Measurements from ENCODE around the gene XYLT1.
"Not testable (repeated sequence)": the region's sequence is repeated elsewhere in the genome, so short reads cannot be mapped to it uniquely, and the experiment has no call there.

The XYLT1 gene

DNA sequence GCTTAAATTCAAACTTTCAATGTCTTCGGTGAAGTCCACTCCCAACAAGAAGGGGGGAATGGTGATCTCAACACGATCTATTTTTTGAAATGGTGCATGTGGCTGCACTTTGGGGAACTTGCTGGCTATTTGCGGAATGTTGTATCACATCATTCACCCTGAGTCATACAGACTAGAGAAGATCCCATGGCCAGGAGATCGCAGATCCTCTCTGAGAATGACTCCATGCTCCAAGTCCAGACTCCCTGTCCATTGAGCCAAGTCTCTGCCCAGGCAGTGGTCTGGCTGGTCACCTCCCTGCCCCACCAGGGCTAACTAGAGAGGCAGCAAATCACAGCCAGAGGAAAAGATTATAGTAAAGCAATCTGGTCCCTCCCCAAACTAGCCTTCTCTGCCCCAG lies 120.6 kb downstream of the XYLT1 start:
- no peak for DNase-seq

DNA sequence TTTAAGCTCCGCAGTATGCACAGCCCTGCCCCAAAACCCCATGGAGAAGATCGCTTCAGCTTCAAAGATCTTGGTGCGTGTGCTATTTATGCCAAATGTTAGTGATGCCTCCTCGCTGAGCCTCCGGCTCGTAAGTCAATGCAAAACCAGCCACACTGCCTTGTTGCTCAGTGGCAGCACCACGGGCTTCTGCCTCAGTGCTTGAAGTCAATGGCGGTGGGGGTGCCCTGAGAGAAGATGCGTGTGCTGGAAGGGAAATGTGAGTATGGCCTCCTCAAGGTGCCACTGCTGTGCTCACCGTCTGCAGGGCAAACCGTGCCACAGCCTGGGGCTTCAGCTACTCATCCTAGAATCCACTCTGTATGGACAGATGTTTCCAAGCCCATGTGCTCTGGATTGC lies 121.9 kb downstream of the XYLT1 start:
- no peak for DNase-seq

DNA sequence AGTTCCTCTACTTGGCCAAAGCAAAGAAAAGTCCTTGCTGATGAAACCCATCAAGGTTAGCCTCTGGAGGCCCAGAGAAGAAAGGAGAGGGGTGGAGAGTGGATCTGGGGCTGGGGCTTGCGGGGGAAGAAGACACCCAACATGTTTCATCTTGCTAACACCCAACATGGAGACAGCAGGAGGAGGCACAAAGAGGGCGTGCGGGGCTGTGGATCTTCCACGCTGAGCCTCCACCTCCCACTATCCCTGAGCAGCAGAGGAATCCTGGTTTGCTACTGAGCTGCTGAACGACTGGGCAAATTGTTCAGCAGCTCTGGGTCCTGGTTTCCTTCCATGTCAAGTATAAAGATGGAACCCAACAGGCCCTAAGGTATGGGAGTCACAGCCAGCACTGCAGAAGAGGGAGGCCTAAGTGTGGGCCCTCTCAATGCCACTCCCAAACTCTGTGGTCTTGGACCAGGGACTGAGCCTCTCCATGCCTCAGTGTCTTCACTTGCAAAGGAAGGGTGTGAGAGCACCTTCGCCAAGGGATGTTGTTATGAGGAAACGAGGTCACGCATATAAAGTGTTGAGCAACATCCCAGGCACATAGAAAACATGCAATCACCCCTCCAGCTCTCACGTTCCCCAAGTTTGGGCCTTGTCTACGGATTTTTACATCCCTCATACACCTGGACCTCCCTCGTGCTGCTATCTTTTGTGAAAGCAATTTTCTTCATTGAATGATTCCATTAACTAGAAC lies 122.5 kb downstream of the XYLT1 start:
- DNase-seq = no peak

DNA sequence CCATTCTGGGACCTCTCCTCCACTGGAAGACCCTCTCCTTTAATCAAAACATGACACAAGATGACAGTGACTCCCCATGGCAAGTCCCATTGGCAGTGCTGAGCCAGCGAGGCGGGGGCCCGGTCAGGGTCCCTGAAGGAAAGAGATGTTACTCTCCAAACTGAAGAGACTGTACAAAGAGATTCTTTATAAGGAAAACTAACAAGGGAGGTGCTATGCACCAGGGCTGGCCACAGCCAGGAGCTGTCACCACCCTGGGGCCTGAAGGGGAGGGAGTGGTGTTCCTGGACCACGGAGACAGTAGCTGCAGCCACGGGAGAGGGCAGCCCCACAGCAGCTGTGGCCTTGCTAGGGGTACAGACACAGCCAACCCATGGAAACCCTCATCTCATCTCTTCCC lies 123.1 kb downstream of the XYLT1 start:
- DNase-seq = no peak

DNA sequence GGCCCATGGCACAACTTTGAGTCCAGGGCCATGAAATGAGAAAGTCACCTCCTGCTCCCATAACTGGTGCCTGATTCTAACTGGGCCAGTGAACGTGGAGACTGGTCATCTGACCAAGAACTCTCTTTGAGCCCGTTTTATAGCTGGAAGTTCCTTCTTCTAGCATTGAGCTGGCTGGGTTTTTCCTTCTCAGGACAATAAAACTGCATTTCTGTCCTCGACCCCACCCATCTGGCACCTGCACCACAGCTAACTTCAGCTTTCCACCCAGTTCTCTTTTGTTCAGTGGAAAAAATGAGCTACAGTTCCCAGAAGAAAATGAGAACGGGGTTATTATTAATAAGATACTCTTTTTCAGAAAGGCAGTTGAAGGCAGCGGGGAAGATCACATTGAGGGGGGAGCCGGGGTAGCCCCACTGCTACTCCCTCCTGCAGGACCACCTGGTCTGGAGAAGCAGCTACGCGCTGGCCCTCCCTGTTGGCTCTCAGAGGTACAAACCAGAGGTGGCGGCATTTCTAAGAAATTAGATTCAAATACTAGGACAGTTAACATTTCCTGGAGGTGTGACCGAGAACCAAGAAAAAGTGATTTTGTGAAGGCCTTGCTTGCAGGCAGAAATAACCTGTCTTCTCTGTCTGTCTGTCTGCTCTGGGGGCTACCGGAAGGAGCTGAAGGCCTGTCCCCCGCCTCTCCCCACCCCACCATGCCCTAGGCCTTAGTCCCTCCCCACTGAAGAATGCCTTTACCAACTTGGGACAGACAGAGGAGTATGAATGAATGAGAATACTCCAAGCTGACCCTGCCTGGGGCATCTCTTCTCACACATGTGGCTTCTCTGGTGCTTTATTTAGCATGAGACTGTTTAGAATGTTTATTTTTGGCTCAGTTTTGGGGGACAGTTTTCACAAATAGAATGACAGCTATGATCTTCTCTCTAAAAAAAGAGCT lies 123.9 kb downstream of the XYLT1 start:
- no peak for DNase-seq

DNA sequence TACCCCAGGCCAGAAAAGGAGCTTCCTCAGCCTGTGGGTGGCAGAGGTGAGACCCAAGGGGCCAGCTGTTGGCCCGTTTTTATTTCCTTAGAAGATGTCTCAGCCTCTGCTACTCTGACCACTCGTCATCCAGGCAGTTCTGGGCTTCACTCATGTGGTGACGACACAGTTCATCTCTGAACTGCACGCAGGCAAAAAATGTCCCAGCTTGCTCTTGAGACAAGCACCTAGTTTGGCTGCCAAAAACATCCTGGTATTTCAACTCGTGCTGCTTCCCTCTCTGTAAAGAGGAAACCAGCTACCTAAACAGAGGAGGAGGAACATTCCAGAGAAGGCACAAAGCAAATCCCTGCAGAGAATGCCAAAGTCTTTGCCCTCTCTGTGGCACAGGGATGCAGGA lies 125.7 kb downstream of the XYLT1 start:
- DNase-seq = no peak

DNA sequence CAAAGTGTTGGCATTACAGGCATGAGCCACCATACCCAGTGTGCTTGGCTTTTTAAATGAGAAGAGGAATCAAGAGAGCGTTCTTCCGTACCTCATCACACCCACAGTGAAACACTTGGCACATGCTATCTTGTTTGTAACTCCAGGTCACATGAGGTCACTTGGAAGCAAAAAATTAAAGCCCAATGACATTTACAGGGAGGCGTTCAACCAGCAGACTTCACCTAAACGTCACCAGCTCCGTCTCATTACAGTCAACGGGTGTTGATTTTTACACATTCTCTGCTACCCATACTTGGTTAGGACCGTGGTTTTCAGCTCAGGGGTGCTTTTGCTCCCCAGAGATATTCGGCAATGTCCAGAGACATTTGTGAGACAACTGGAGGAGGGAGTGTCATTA lies 127.0 kb downstream of the XYLT1 start:
- no peak for DNase-seq

DNA sequence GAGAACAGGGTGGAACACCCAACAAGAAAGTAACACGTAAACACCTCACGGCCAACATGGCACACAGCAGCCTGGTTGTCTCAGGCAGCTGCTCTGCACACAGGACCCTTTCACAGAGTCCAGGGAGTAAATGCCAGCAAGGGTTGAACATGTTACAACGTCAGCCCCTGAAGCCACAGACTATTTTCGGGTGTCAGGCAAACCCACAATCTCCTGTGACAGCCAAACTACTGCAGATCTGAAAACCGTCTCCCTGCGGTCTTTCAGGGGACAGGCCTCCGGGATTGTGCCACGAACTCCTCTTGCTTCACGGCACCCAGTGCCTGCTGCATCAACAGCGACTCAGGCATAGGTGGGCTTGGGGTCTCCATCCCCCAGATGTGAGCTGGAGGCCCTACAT lies 127.7 kb downstream of the XYLT1 start:
- DNase-seq = peak; percentile 26

DNA sequence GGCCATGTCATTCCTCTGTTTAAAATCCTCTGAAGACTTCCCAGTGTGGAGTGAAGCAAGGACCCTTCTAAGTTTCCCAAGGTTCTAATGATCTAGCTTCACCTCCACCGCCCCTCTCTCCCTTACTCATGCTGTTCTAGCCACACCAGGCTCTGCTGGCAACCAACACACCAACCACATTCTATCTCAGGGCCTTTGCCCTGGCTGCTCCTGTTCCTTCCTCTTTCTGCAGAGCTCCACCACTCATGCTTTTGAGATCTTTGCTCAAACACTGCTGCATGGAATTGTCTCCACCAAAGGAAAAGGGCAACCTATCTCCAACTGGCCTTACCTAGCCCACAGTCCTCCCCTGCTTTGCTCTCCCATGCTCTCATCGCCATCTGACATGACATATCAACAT lies 128.7 kb downstream of the XYLT1 start:
- no peak for DNase-seq

DNA sequence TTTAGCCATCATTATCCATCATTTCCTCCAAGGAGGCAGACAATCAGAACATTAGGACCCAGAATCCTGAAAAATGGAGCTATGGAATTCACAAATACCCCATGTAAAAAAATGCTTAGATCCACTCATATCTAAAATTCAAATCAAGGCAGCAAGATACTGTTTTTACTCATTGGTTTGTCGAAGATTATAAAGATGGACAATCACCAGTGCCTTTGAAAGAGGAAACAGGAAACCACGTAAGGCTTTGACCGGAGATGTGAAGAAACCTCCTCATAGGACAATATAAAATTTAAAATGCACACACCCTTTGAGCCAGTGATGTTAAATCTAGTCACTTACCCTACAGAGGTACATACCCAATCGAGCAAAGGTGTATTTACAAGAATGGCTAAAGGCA lies 130.0 kb downstream of the XYLT1 start:
- DNase-seq = no peak

DNA sequence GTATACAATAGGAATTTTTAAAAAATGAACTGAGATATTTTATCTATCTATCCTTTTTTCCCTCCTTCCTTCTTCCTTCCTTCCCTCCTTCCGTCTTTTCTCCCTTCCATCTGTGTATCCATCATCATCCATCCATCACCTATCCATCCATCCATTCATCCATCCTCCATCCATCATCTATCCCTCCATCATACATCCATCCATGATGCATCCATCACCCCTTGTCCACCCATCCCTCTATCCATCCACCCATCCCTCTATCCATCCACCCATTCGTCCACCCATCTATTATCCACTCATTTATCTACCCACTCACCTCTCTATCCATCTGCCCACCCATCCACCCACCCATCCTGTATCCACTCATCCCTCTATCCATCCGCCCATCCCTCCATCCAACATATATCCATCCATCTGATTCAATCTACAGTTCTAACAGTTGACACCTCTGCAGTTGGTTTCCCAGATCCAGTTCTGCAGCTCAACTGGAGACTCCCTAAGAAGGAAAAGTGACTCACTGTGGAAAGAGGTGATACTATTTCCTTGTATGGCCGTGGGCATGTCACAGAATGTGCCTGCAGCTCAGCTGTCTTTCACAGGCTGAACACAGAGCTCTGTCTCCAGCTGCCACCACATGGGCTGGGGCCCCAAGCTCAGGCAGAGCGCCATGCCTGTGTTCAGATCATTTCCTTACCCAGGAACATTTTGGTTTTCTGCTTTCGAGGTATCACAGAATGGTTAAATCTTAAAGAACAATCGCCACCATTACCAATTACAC lies 130.8 kb downstream of the XYLT1 start:
- DNase-seq = no peak

DNA sequence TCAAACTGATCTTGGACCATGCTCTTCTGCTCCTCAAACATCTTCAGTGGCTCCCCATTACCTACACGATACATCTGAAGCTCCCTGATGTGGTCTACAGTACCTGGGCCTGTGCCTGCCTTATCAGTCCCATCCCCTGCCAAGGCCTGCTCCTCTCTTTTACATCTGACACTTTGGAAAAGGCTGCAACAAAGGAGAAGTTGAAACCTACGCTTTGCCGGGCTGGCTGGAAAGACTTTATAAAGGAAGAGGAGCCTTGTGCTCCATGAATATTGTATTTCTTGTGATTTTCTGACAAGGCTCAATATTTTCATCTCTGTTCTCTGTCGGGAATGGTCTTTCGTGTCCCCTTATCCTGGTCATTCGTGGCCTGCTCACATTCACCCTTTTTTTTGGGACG lies 132.5 kb downstream of the XYLT1 start:
- no peak for DNase-seq

DNA sequence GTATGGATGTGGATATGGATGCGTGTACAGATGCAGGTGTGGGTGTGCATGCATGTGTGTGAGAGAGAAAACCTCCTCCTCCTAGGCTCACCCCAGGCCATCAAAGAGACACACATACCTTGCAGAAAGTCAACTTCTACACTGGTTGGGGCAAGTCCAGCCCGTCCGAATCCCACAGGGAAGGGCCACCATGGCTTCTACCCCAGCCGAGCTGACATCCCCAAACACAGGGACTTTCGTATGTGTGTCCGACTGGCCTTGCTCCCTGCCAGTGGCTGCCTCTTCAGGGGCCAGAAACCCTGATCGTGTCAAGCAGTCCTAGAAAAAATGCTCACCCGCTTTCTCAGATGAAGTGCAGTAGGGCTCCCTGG lies 134.2 kb downstream of the XYLT1 start:
- no peak for DNase-seq

DNA sequence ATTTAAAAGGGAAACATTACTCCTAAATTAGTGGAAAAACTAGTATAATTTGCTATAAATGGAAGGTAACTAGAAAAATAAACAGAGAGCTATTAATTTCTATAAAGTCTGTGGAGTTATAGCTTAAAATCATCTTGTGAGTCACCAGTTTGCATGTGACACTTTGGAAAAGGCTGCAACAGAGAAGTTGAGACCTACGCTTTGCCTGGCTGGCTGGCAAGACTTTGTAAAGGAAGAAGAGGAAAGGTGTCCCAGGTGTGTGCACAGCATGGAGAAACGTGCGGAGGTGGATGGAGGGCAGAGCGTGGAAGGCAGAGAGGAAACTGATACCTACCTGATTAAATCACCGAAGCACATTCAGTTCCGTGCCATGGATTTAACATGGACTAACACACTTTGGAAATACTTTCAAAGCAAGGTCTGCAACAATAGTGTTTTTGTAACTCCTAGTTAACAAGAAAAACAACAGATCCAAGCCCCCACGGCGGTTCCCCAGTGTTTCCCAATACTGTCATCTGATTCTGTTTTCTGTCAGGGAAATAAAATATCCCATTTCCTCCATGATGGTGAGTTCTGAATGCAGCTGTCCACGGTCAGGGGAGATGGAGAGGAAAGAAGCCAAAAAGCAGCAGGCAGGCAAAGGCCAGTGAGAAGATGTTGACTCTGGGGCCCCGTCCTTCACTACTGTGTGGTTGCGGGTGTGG lies 134.8 kb downstream of the XYLT1 start:
- DNase-seq = no peak

DNA sequence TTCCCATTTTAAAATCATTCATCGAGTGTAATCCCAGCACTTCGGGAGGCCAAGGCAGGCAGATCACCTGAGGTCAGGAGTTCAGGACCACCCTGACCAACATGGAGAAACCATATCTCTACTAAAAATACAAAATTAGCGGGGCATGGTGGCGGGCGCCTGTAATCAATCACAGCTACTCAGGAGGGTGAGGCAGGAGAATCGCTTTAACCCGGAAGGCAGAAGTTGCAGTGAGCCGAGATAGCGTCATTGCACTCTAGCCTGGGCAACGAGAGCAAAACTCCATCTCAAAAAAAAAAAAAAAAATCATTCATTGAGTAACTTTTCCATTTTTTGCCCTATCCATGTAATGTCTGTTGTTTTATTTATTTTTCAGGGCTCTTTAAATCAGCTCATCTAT lies 135.4 kb downstream of the XYLT1 start:
- DNase-seq = not testable (repeated sequence)

DNA sequence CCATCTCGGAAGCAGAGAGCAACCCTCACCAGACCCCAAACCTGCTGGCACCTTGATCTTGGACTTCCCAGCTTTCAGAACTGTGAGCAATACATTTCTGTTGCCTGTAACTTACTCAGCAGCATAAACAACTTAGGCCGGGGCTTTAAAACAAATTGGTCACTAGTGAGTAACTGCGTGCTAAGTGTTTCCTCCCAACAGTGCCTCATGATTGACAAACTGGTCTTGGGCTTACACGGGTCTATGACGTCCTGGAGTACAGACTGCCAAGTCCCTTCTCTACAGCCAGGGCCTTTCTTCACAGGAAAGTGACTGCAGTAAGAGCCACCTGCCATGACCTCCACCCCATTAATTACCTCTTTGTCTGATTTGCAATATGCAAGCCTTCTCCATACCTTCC lies 136.7 kb downstream of the XYLT1 start:
- DNase-seq = no peak

DNA sequence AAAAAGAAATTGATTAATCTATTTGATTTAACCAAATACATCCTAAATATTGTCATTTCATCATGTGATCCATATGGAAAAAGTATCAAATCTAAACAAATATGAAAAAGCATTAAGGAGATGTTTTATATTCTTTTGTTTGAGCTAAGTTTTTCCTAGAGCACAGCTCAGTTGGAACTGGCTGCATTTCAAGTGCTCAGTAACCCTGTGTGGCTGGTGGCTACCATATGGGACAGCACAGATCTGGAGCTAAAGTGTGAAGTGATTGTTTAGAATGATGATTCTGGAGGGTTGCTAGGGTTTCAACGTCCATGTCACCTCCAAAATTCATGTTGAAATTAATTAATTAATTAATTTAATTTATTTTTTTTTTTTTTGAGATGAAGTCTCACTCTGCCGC lies 137.5 kb downstream of the XYLT1 start:
- DNase-seq = no peak

DNA sequence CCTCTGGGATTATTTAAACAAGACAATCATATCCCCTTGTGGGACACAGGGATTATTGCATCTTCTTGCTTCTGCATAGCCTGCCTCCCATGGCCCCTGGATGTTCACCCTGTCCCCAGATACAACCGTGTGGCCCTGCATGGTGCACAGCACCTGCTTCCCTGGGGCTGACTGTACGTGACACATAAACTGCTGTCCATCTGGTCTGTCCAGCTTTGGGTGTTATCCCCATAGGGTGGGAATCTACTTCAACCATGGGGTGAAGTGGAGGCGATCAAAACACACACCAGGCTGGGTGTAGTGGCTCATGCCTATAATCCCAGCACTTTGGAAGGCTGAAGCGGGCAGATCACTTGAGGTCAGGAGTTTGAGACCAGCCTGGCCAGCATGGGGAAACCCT lies 138.8 kb downstream of the XYLT1 start:
- DNase-seq = no peak

DNA sequence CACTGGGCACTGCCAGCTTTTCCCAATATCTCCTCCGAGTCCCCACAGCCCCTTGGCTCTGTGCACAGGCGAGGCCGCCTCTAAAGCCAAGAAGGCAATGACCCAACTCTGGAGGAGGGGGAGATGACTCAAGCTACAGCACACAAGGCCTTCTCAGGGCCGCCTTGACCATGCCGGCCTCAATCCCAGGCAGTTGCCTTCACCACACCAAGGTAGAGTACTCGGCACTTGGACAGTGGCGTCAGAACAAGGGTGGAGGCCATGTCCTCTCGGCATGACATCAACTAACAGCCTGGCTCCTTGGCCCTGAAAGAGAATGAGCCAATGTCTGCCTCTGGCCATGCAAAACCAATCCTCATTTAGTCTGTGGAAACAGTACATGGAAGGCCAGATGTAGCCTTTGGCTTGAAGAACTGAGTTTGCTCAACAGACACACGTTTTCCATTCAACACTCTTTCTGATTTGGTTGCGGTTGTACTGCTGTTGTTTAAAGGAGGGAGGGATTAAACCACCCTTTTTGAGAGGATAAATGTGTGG lies 139.6 kb downstream of the XYLT1 start:
- no peak for DNase-seq

DNA sequence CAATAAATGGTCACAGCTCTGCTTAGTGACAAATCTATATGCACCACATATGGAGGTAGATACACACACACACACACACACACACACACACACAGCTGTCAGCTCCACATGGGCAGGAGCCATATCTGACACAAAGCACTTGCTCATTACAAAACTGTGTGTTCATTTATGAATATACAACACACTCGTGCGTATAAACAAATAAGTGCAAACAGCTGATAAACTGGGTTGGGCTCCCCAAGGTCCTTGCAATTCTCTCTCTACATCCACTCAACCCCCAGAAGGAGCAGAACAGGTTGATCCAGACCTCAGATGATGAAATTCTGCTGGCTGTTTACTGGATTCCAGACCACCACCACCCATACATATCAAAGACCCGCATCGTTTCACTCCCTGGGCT lies 140.7 kb downstream of the XYLT1 start:
- DNase-seq = no peak

DNA sequence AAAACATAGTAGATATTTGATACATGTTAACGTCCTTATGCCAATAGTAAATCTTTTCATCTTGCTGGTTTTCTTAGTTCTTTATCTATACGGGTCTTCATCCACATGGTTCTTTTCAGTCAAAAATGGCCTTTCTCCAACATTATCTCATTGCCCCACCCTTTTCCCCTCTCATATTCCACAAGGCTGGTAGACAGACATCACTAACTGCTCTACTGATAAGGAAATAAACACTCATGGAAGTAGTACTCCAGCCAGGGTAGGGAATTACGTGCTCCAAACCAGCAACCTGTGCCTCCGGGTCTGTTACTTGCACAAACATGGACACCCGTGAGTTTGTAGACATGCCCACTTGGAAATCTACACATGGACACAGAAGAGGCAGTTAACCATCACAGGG lies 141.4 kb downstream of the XYLT1 start:
- DNase-seq = no peak

DNA sequence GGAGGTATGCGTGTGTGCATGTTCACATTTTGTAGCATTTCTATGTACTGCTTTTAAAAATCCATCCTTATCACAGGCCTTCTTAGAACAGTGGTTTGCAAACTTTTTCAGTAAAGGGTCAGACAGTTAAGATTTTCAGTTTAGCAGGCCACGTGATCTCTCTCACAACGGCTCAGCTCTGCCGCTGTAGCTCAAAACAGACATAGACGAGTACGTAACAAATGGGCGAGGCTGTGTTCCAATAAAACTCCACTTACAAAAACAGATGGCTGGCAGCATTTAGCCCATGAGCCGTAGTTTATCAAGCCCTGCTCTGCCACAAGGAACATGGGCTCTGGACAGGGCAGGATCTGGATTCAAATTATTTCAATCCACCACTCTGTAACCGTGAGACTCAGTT lies 141.8 kb downstream of the XYLT1 start:
- DNase-seq = no peak
